Fibroblast of villous mesenchyme (primary cell): ENCODE data around the gene TBP. TPM values are rescaled to one million over a fixed set of nuclear protein-coding genes. Genes with fewer than 3 reads are reported as not detected.
A peak's percentile ranks its signal among the peaks of the same experiment; 100 is the strongest.
"Not testable (repeated sequence)": the region's sequence is repeated elsewhere in the genome, so short reads cannot be mapped to it uniquely, and the experiment has no call there.

Experiments used
- DNase-seq: peaks from one replicate; pipeline ENCODE4 v3.0.0-alpha.2; 2010; ENCODE audit warnings: low read depth
- H3K4me3 ChIP-seq: 2 replicates; pipeline ENCODE4 v1.5.1; 2011; ENCODE audit warnings: low read depth, mild to moderate bottlenecking, low read length
- CTCF ChIP-seq: IDR thresholded peaks from 2 replicates; pipeline ENCODE4 v1.5.1; 2012; ENCODE audit warnings: low read depth, mild to moderate bottlenecking, low read length; ENCODE audit not compliant: insufficient read depth
- total RNA-seq: library from RNA; depleted of rRNA; stranded (reverse); fragments of >200 nt; gene quantifications from 2 replicates; pipeline ENCODE4 v1.2.3, GENCODE V29; 2012

Gene TBP
- total RNA-seq, 1 donor = 13.0 TPM

- no peak for TF ChIP-seq CTCF
- no peak overlapping the region for H3K4me3 ChIP-seq
- DNase-seq = no peak
Observed at GRCh38 chr6:170524172-170524502, 30.0 kb upstream of the TBP start.

GRCh38 chr6:170525795-170526194 lies 28.4 kb upstream of the TBP start:
- TF ChIP-seq CTCF = no peak
- H3K4me3 ChIP-seq = no peak overlapping the region
- DNase-seq = no peak

DNA sequence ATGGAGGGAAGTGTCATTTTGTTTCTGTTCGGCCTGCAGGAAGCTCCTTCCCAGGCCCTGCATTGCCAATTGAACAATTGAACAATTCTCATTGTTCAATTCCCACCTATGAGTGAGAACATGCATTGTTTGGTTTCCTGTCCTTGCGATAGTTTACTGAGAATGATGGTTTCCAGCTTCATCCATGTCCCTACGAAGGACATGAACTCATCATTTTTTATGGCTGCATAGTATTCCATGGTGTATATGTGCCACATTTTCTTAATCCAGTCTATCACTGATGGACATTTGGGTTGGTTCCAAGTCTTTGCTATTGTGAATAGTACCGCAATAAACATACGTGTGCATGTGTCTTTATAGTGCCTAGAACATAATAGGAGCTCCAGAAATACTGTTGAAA lies 26.2 kb upstream of the TBP start:
- not testable (repeated sequence) for DNase-seq

GRCh38 chr6:170529839-170530469 lies 24.2 kb upstream of the TBP start:
- peak; percentile 70 for DNase-seq
- TF ChIP-seq CTCF = peak; percentile 95

More for the DNA sequence above, 26.2 kb upstream of the TBP start:
- H3K4me3 ChIP-seq = not testable (repeated sequence)

DNA sequence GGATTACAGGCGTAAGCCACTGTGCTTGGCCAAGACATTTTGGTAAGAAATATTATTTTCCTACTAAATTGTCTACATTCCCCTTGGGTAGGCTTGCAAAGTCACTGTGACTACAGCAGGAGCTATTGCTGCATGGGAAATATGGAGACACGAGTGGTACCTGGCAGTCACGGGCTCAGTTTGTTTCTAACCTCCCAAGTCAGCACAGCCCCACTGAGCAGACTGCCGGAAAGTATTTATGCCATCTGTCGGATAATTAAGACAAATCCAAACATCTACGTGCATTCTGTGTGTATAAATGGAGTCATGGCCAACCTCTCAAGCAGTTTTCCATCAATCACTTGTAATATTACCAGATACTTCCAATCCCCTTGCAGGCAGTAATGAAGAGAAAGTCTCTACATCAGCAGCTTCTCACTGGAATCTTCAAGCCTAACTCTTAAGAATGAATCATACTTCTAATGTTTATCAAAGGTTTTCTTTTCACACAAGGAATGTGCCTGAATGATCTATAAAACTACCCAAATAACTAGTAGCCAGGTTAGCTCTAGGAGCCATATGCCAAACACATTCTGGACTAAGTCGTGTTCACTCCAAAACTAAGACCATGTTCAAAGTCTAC lies 21.2 kb upstream of the TBP start:
- no peak for TF ChIP-seq CTCF
- H3K4me3 ChIP-seq = no peak overlapping the region
- no peak for DNase-seq

More at GRCh38 chr6:170529839-170530469, 24.2 kb upstream of the TBP start:
- no peak overlapping the region for H3K4me3 ChIP-seq

DNA sequence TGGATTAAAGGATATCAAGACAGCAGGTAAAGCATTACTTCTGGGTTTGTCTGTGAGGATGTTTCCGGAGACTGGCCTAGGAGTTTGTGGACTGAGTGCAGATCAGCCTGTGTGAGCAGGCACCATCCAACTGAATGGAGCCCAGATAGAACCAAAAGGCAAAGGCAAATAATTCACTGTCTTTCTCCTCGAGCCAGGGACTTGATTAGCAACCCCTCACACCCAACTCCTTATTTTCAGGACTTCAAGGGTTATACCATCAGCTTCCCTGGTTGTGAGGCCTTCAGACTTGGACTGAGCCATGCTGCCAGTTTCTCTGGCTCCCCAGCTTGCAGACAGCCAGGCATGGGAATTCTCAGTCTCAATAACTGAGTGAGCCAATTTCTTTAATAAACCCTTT lies 20.4 kb upstream of the TBP start:
- DNase-seq = no peak
- H3K4me3 ChIP-seq = no peak overlapping the region
- no peak for TF ChIP-seq CTCF

DNA sequence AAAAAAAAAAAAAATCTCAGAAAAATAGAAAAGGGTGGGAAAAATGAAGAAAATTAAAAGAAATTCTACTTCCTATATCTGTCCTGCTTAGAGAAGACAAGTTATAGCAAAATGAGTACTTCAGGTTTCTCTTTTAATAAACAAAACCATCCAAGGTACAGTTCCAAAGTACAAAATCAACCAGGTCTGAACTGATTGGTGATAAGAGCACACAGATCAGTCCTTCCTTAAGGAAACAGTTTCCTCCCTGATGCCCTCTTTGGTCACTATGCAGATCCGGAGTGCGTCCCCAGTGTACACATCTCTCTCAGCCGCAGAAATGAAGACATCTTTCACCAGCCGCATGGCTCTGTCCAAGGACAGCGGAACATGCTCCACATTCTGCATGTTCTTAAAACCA lies 19.2 kb upstream of the TBP start:
- no peak for TF ChIP-seq CTCF
- no peak overlapping the region for H3K4me3 ChIP-seq
- DNase-seq = no peak
